Activated CD4-positive, alpha-beta T cell treated with anti-CD3 and anti-CD28 coated beads for 48 hours (primary cell): ENCODE measurements around the gene PKHD1.
A peak's percentile ranks its signal among the peaks of the same experiment; 100 is the strongest.
"Not testable (repeated sequence)": the region's sequence is repeated elsewhere in the genome, so short reads cannot be mapped to it uniquely, and the experiment has no call there.

Experiments used
- DNase-seq: peaks from one replicate; pipeline ENCODE4 v3.0.0-alpha.2; 2020

The PKHD1 gene

DNA sequence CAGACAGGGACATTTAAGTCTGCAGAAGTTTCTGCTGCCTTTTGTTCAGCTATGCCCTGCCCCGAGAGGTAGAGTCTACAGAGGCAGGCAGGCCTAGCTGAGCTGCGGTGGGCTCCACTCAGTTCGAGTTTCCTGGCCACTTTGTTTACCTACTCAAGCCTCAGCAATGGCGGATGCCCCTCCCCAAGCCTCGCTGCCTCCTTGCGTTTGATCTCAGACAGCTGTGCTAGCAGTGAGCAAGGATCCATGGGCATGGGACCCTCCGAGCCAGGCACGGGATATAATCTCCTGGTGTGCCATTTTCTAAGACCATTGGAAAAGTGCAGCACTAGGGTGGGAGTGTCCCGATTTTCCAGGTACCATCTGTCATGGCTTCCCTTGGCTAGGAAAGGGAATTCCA is 164.9 kb downstream of the PKHD1 start:
- not testable (repeated sequence) for DNase-seq

GRCh38 chr6:51918347-51918746 is 169.1 kb downstream of the PKHD1 start:
- not testable (repeated sequence) for DNase-seq

GRCh38 chr6:51915098-51915497 is 172.3 kb downstream of the PKHD1 start:
- no peak for DNase-seq

GRCh38 chr6:51913265-51913664 is 174.1 kb downstream of the PKHD1 start:
- no peak for DNase-seq

DNA sequence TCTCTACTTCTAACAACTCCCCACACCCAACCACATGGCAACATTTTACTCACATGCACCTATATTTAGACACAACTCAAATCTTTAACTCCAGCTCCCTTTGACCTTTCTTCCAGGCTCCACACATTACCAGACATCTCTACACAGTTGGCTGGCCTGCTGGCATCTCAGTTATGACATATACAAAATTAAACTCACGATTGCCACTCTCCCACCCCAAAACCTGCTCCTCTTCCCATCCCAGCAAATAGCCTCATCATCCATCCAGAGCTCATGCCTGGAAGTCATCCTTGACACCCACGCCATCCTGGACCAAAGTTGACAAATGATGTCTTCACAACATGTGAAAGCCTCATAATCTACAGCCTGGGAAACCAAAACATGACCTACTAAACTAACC is 176.6 kb downstream of the PKHD1 start:
- no peak for DNase-seq

DNA sequence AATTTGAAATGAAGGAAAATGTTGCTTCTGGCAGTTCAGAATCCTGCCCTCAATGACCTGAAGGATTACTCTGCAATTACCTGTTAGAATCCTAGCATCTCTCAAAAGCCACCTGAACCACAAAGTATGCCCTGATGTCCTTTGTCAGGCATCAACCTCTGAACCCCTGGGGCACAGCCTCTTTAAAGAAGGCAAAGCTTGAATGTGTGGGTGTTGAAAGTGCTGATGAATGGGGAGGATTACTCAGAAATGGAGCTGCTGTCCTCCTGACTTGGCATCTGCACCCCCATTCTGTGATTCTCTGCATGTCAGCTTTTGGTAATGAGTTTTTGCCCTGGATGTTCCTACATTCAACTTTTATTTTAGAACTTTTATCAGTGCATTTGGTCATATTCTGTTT is 179.2 kb downstream of the PKHD1 start:
- no peak for DNase-seq

- DNase-seq, result no peak
Observed at GRCh38 chr6:51901766-51902764, 185.3 kb downstream of the PKHD1 start.

DNA sequence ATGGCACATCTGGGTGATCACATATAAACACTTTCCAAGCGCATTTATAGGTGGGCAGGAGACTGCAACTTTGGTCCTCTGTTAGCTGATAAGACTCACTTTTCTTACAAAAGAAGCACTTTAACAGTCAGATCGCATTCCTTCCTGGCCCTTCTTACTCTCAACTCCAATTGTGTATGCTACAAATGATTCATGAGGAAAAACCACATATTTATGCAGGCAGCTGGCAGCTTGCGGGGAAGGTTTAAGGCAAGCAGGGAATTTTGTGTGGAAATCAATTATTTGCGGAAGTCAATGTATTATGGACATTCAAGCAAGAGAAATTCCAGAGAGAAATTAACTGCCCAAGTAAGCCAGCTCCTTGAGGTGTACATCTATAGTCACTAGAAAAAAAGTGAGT is 194.0 kb downstream of the PKHD1 start:
- no peak for DNase-seq

DNA sequence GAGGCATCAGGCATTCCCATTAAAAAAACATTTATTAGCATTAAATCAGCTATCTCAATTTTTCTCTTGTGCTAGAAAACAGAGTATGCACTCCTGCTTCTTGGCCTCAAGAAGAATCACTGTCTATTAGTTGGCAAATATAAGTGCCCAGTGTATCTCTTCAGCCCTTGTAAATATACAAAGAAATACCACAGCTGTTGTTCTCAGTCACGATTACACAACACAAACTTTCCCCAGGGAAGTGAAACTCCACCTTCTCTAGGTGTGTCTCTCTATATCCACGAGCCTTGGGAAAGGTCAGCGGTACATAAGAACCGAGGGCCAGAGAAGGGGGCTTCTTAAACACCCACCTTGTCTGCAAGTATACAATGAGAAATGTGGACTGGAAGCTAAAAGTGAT is 194.7 kb downstream of the PKHD1 start:
- no peak for DNase-seq

- no peak for DNase-seq
Observed at GRCh38 chr6:51892339-51892738, 195.1 kb downstream of the PKHD1 start.

- no peak for DNase-seq
Observed at GRCh38 chr6:51891784-51892183, 195.6 kb downstream of the PKHD1 start.

GRCh38 chr6:51887859-51888258 is 199.6 kb downstream of the PKHD1 start:
- DNase-seq, result no peak

GRCh38 chr6:51885957-51886356 is 201.5 kb downstream of the PKHD1 start:
- DNase-seq, result no peak

DNA sequence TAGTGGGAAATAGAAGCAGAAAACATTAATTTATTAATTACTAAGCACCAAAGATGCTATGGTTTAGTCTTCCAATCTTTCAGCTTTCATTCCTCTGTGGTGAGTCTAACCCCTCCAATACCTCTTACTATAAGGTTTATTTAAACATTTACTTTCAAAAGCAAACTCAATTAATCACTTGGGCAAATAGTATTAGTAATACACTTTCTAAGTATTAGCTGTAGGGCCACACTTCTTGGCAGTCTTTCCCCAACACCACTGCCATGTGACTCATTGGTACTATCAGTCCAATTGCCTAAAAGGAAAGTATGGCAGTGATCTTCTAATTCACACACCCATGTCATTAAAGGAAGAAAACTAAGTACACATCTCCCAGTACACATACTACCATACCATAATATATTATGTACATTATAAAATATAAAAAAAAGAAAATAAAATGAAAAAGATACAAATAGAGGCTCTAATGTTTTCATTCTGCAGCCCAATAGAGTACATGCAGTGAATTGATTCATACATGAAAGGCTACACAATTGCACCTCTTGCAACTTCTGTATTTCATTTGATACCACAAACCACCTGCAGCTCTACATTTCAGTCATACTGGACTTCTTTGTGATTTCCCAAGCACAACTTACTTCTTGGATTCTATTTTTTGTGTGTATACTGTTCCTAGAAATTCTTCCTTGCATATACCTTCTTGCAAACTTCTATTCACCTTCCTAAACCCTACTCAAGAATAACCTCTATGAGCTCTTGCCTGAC is 218.6 kb downstream of the PKHD1 start:
- no peak for DNase-seq

DNA sequence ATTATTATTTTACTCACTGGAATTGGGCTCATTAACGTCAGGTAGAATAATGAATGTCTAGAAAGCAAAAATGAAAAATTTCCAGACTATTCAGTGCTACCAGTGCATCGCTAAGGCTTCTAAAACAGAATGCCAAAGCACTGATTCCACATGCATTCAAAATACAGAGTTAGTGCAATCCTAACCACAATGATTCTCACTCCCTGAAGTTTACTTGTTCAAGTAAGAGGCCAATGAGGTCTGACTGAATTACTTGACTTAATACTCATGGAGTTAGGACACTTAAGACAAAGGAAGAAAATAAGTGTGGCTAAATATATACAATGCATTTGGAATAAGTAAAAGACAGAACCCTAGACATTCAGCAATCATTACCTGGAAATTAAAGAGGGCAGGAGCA is 220.5 kb downstream of the PKHD1 start:
- DNase-seq, result no peak

DNA sequence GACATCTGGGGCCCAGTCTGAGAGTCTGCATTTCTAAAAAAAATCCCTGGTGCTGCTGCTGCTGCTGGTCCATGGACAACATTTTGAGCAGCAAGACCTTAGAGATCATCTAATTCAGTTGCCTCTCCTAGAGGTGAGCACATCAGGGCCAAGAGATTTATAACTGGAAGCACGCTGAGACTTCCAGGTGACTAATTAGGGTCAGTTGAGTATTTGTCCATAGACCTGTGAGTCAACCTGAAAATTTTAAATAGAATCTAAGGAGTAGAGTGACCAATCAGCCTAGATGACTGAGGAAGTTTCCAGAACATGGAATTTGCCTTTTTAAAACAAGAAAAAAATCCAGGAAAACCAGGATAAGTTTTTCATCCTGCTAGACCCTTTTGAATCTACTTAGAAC is 221.4 kb downstream of the PKHD1 start:
- no peak for DNase-seq

GRCh38 chr6:51865176-51865575 is 222.2 kb downstream of the PKHD1 start:
- no peak for DNase-seq

GRCh38 chr6:51857134-51857533 is 230.3 kb downstream of the PKHD1 start:
- DNase-seq, result no peak

- no peak for DNase-seq
Observed at GRCh38 chr6:51856508-51856907, 230.9 kb downstream of the PKHD1 start.

DNA sequence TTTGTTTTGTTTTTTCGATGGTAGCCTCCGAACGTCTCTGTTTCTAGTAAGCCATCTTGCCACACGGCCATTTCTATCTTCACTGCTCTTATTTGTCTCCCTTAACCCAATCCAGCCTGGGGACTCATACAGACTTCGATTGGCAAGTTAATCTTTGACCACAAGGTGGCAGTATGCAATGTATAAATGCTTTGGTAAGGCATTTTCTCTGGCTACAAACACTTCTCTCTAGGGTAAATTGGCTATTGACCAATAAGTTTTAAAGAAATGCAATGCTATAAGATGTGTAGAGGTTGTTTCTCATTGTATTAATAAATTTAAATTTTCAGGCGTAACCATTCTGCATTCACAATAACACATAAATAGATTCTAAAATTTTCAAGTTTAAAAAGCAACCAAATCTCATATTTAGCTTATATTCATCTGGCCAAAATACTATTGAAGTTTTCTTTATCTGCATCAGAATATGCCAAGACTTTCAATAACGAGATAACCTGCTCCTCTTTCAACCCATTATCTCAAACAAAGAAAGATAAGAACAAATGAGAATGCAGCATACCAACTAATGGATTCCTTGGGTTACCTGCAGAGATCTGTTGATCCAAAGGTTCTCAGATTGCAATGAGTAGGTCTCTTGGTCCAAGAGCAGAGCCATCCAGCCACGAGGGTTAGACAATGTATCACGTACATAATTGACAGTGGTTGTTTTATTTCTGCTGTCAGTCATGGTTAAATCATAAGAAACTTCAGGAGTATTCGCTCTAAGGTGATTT is 231.9 kb downstream of the PKHD1 start:
- DNase-seq, result peak; percentile 16

GRCh38 chr6:51854876-51855275 is 232.5 kb downstream of the PKHD1 start:
- no peak for DNase-seq

DNA sequence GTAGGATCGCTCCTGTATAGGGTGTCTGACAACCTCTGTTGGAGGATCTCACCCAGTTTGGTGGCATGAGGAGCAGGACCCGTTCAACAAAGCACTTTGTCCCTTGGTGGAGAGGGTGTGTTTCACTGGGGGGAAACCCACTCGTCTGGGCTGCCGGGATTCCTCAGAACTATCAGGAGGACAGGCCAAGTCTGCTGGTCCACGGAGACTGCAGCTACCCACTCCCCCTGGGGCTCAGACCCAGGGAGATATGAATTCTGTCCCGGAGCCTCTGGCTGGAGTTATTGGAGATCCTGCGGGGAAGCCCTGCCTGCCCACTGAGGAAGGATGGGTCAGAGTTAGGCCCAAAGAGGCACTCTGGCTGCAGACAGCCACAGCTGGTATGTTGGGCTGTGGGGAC is 233.1 kb downstream of the PKHD1 start:
- DNase-seq, result no peak

DNA sequence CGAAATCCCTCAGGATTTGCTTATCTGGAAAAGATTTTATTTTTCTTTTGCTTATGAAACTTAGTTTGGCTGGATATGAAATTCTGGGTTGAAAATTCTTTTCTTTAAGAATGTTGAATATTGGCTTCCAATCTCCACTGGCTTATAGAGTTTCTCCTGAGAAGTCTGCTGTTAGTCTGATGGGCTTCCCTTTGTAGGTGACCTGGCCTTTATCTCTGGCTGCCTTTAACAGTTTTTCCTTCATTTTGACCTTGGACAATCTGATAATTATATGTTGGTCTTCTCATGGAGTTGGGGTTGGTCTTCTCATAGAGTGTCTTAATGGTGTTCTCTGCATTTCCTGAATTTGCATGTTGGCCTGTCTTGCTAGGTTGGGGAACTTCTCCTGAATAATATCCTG is 234.3 kb downstream of the PKHD1 start:
- DNase-seq, result not testable (repeated sequence)
